GM23338 (cell line): ENCODE data around the gene NADK.
"Not testable (repeated sequence)": the region's sequence is repeated elsewhere in the genome, so short reads cannot be mapped to it uniquely, and the experiment has no call there.

Experiments used
- CREB1 ChIP-seq: fragments of 250-450 bp; sonication (Bioruptor Pico); IDR thresholded peaks from 2 replicates; pipeline ENCODE4 v1.5.0; 2020; ENCODE audit warnings: low read depth, mild to moderate bottlenecking, moderate library complexity
- CTCF ChIP-seq, 2 experiments: fragments of 200-600 bp in 1 of 2; sonication (generic) in 1 of 2; conservative IDR thresholded peaks; 2 replicates each; pipeline versions ENCODE4 v1.5.1 to v1.6.1; 2016 to 2017; ENCODE audit warnings: antibody characterized with exemption in 2 of 2, low read depth in 2 of 2, mild to moderate bottlenecking in 2 of 2, moderate library complexity in 1 of 2
- EZH2 ChIP-seq: fragments of 200-600 bp; sonication (generic); IDR thresholded peaks from one replicate; pipeline ENCODE4 v1.8.0; 2017; ENCODE audit warnings: antibody characterized with exemption, mild to moderate bottlenecking, low read depth; ENCODE audit not compliant: unreplicated experiment
- EZH2phosphoT487 ChIP-seq: fragments of 200-600 bp; sonication (generic); IDR thresholded peaks from one replicate; pipeline ENCODE4 v1.8.1; 2018; ENCODE audit warnings: antibody characterized with exemption; ENCODE audit not compliant: unreplicated experiment
- JUNB ChIP-seq: IDR thresholded peaks from one replicate; pipeline ENCODE4 v1.6.1; 2016; ENCODE audit warnings: antibody characterized with exemption; ENCODE audit not compliant: unreplicated experiment
- NANOG ChIP-seq: IDR thresholded peaks from 2 replicates; pipeline ENCODE4 v1.6.1; 2016; ENCODE audit warnings: antibody characterized with exemption, borderline replicate concordance
- POLR2AphosphoS5 ChIP-seq: IDR thresholded peaks from 2 replicates; pipeline ENCODE4 v1.6.1; 2016; ENCODE audit warnings: antibody characterized with exemption, low read depth
- REST ChIP-seq: IDR thresholded peaks from one replicate; pipeline ENCODE4 v1.6.1; 2018; ENCODE audit warnings: antibody characterized with exemption; ENCODE audit not compliant: unreplicated experiment
- STAT1 ChIP-seq: IDR thresholded peaks from one replicate; pipeline ENCODE4 v1.6.1; 2016; ENCODE audit warnings: antibody characterized with exemption; ENCODE audit not compliant: unreplicated experiment
- ZNF114 ChIP-seq: fragments of 250-450 bp; sonication (Bioruptor Pico); IDR thresholded peaks from 2 replicates; pipeline ENCODE4 v1.5.0; 2020; ENCODE audit warnings: mild to moderate bottlenecking, moderate library complexity
- ZNF331 ChIP-seq: fragments of 250-450 bp; sonication (Bioruptor Pico); IDR thresholded peaks from 2 replicates; pipeline ENCODE4 v1.5.0; 2020; ENCODE audit warnings: low read depth, mild to moderate bottlenecking, moderate library complexity
- TF ChIP-seq, protein P1 (sequence below): IDR thresholded peaks from 2 replicates; pipeline ENCODE4 v1.6.1; 2016; ENCODE audit warnings: antibody characterized with exemption

DNA sequence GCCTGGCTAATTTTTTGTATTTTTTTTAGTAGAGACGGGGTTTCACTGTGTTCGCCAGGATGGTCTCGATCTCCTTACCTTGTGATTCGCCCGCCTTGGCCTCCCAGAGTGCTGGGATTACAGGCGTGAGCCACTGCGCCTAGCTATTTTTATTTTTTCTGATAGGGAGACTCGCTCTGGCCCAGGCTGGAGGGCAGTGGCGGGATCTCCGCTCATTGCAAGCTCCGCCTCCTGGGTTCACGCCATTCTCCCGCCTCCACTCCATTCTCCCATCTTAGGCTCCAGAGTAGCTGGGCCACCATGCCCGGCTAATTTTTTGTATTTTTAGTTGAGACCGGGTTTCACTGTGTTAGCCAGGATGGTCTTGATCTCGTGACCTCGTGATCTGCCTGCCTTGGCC, 52.2 kb downstream of the NADK start:
- not testable (repeated sequence) for TF ChIP-seq EZH2; ZNF331 (CRISPR knock-in tag); CTCF (conservative IDR thresholded peaks at IDR 0.05; ENCODE audit: low read depth in 2 of 2); EZH2phosphoT487; REST; POLR2AphosphoS5; CREB1 (CRISPR knock-in tag); ZNF114 (CRISPR knock-in tag); NANOG; STAT1; JUNB
- TF ChIP-seq, protein P1, sequence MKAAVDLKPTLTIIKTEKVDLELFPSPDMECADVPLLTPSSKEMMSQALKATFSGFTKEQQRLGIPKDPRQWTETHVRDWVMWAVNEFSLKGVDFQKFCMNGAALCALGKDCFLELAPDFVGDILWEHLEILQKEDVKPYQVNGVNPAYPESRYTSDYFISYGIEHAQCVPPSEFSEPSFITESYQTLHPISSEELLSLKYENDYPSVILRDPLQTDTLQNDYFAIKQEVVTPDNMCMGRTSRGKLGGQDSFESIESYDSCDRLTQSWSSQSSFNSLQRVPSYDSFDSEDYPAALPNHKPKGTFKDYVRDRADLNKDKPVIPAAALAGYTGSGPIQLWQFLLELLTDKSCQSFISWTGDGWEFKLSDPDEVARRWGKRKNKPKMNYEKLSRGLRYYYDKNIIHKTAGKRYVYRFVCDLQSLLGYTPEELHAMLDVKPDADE: not testable (repeated sequence)
